Activated naive CD4-positive, alpha-beta T cell treated with Interleukin-2 at 50 U/mL for 16 hours (primary cell): ENCODE results near the gene AMN1.
"Not testable (repeated sequence)": the region's sequence is repeated elsewhere in the genome, so short reads cannot be mapped to it uniquely, and the experiment has no call there.

Experiments
- DNase-seq: peaks from one replicate; pipeline ENCODE4 v3.0.0-alpha.2; 2020

The AMN1 gene

DNA sequence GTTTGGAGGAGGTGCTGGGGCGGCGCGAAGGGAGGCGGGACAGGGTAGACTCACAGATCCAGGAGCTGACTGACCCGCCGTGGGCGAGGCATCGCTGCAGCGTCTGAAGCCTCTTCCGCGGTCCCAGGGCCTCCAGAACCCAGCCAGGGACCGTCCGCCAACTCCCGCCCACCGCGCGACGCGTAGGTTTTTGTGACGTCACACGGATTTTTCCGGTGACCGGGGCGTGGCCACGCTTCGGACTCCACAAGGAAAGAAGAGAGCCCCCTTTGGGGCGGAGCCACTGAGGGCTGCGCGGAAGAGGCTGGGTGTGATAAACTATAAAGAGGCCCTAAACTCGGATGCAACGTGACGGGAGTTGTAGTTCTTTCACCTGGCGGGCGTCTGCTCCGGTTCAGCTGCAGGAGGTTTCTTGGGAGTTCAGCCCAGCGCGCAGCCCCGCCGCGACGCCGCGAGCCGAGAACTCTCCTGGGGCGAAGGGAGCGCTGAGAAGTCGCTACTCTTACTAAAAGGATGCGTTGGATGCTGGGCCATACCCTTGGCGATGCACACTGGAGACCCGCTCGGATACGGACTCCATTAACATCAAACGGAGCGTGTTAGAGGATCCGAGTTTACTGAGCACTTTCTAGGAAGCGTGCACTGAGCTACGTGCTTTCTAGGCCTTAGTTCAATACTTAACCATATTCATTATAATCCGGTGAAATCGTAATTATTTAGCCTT lies at the start of gene AMN1:
TSS of gene AMN1 (minus strand) at position 105 of the 724 bp plus-strand sequence. CDS start at position 92, 13 bp downstream.
- peak; percentile 99 for DNase-seq

DNA sequence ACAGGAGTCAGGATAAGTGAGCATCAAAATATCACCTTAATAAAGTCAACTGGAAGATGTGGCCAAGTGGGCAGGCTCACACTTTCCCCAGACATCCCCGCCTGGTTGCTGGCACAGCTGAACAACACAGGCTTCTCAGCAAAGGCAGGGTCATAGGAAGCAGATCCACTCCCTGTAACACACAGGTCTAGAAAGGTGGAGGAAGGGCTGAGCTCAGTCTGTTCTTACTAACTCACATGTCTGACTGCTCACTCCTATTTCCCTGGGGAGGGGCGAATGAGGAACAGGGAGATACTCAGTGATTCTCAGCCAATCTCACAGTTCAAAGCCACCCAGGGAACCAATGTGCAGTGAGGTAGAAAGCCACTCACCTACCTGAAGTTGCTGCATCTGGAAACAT lies 45.0 kb upstream of the AMN1 start:
- no peak for DNase-seq

DNA sequence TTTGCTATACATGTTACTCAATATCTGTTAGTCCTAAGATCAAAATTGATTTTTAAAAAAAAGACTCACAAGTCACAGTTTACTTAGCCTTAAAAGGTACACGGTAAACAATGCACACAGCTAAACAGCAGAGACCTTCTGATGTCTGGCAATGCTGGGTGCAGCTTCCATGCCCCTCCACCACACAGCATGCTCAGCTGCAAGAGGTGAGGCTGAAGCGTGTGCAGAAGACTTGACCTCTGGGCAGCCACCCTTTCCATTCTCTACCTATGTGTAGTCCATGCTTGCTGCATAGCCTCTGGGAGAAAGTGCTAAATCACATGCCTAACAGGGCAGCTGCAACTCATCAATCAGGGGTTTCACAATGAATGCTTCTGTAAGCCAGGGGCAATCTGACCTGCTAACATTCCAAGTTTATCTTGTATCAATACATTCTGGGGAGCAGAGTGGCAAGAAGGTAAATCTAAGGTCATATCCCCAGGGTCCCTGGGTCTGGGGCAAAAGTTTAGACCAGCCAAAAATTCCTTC lies 44.5 kb upstream of the AMN1 start:
- DNase-seq = no peak

DNA sequence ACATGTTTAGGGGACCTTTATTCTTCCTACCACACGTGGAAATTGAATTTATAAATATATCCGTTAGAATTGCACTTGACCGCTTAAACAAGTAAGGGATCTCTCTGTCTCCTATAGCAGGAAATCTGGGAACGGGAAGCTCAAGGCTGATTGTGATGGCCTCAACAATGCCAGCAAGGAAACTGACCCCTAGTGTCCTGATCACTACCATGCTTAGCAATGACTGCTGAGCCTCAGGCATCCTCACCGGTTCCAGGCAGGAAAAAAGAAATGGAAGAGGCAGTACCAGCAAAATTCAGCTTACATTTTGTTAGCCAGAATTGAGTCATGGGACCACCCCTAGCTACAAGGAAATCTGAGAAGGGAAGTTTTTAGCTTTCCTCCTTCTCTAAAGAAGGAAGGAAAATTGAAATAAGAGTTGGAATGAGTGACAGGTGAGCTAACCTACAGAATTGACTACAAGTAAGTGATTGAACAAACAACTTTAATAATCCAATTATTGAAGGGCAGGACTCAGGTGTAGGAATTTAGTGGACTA lies 43.9 kb upstream of the AMN1 start:
- no peak for DNase-seq

DNA sequence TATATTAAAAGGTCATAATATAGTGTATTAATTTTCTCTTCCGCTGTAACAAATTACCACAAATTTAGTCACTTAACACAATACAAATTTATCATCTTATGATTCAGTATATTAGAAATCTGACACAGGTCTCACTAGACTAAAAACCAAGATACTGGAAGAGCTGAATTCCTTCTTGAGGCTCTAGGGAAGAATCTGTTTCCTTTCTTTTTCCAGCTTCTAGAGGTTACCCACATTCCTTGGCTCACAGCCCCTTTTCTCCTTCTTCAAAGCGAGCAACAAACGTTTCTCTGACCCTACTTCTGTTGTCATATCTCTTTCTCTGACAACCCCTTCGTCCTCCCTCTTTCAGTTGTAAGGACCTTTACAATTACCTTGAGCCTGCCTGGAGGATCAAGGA lies 43.4 kb upstream of the AMN1 start:
- no peak for DNase-seq

DNA sequence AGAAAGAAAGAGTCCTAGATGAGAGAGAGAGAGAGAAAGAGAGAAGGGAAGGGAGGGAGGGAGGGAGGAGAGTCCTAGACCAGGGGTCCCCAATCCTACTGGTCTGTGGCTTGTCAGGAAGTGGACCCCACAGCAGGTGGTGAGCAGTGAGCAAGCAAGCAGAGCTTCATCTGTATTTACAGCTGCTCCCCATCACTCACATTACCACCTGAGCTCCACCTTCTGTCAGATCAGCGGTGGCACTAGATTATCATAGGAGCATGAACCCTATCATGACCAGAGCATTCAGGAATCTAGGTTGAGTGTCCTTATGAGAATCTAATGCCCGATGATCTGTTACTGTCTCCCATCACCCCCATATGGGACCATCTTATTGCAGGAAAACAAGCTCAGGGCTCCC lies 39.2 kb upstream of the AMN1 start:
- no peak for DNase-seq

DNA sequence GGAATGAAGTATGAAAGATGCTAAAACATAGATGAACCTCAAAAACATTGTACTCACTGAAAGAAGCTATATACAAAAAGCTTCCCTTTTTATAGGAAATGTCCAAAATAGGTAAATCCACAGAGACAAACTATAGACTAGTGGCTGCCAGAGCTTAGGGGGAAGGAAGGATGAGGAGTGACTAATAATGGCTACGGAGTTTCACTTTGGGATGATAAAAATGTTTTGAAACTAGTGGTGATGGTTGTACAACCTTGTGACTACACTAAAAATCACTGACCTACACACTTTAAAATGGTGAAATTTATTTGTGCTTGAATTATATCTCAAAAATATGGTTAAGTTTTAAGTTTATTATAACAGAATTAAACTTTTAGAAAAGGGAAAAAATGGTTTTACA lies 37.1 kb upstream of the AMN1 start:
- no peak for DNase-seq

DNA sequence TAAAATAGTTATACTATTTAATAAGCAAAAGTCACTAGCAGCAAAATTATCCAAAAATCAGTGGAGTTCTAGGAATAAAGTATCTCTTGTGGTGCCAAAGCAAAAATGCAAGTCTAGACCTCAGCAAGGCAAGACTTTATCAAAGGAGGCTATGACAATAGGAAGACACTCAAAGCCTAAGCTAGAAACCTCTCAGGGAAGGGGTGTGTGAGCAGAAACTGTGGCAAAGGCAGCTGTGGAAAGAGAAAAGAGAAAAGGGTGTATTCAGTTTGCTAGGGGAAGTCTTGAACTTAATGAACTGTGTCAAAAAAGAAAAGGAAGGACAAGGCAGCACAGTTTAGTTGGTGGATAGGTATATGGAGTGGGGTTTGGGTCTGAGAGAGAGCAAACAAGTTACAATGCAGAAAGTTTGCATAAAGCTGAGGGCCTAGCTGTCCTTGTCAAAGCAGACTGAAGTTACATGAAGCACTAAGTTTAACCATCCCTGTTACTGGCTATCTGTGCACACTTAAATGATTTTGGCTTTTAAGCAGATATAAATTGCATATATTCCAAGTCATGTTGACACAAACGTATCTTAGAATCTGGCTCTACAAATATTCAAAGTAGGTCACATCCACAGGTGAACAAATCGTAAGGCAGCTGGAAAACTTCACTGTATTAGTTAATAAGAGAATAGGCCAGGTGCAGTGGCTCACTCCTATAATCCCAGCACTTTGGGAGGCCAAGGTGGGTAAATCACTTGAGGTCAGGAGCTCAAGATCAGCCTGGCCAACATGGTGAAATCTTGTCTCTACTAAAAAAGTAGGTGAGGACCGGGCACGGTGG lies 31.0 kb upstream of the AMN1 start:
- no peak for DNase-seq

DNA sequence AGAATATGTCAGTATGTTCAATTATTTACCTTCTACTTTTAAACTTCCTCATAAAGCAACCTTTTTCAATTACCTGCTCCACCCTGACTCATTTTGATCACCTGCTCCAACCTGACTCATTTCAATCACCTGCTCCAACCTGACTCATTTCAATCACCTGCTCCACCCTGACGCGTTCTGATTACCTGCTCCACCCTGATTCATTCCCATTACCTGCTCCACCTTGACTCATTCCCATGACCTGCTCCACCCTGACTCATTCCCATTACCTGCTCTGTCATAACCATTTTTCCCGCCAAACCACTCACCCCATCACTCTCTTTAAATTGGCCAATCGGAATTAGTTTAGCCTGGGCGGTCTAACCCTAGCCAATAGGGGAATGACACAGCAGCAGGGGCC lies 29.5 kb upstream of the AMN1 start:
- DNase-seq = not testable (repeated sequence)

DNA sequence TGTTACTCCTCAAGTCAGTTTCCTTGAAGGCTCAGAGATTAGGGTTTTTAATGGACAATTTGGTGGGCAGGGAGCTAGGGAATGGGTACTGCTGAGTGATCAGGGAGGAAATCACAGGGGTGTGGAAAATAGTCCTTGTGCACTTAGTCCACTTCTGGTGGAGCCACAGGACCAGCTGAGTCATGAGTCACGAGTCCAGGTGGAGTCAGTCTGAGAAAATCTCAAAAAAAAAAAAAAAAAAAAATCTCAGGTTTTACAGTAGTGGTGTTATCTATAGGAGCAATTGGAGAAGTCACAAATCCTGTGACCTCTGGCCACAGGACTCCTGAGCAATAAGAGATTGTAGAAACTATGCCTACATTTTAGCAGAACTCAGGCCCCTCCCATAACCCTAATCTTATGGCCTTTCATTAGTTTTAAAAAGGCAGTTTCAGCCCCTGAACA lies 28.2 kb upstream of the AMN1 start:
- no peak for DNase-seq

DNA sequence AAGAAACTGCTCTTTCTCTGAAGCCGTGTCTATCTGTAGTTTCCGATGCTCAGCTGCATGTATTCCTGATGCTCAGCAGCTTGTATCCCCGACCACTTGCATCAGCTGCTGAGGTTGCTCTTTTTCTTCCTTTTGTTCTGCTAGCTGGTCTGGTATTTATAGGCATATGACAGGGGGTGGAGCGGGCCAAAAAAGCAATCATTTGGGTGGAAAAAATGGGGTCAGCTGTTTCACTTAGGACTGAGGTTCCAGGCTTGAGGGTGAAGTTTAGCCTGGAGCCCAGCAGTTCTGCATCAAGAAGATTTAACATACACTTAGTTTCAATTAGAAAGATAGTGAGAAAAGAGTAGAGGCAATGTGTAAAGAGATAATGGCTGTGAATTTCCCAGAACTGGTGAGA lies 23.6 kb upstream of the AMN1 start:
- DNase-seq = no peak

DNA sequence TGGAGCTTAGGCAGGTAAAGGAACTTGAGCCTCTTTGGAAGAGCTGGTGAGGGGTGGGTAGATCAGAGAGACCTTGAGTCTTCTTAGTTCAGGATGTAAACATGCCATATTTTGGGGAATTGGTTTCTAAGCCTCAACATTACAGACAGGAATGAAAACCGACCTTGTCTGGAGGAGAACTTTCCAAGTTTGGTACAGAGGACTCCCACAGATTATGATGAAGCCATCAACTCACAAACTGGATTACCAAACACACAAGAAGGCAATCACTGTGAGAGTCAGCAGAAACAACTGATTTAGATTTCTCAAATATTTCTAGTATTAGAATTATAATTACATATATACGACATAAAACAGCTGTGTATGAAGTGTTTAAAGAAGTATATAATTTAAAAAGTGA lies 22.3 kb upstream of the AMN1 start:
- no peak for DNase-seq

DNA sequence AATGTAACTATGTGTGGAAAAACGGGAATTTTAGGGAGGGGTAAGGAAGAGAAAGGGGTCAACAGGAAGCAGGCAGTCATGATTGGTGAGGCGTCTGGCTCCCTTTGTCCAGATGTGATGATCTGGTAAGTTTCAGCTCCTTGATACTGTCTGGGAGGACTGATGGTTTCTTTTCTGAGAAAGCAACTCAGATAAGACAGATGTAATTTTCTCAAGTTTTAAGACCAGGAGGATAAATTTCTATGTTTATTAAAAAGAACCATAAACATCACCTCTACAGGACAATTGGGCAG lies 21.9 kb upstream of the AMN1 start:
- DNase-seq = no peak

DNA sequence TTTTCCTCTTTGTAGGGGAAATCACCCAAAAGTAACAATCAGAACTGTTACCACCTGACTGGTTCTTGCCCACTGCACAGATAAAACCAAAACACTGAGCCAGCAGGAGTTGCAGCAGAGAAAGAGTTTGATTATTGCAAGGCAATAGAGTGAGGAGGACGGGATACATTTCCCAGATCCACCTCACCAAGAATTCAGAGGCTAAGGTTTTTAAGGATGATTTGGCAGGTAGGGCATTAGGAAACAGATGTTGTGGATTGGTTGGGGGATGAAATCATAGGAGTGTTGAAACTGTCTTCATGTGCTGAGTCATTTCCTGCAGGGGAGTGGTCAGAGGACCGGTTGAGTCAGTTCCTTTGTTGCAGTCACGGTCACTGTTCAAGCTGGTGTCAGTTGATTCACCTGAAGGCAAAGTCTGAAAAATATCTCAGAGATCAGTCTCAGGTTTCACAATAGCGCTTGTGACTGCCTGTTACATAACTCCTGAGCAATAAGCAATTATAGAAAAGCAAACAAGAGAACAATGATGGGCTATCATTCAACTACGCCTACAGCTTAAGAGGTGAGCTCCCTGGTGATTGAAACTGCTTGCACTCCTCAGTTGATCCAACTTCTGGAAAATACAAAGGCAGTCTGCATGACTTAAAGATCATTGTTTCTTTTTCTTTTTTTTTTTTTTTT lies 20.3 kb upstream of the AMN1 start:
- DNase-seq = peak; percentile 75

DNA sequence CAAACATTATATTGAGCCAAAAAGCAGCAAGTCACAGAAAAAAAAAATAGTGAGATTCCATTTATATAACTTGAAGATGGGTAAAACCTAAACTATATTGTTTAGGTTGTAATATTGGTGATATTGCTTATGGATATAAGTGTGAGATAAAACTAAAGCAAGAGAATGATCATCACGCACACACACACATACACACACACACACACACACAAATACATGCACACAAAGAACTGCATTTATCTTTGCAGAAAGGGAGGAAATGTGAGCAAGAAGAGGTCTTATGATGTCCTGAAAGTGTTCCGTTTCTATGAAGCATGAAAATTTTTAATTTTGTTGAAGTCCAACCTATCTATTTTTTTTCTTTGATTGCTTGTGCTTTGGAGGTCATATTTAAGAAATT lies 16.4 kb upstream of the AMN1 start:
- no peak for DNase-seq

DNA sequence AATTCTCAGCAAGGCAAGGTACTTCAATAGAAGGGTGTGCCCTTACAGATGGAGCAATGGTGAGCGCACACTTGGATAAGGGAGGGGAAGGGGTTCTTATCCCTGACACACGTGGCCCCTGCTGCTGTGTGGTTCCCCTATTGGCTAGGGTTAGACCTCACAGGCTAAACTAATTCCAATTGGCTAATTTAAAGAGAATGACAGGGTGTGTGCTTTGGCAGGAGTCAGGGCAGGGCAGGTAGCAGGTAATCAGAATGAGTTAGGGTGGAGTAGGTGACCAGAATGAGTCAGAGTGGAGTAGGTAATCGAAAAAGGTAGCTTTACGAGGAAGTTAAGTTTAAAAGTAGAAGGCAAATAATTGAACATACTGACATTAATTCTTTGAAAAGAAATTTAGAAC lies 15.5 kb upstream of the AMN1 start:
- not testable (repeated sequence) for DNase-seq

DNA sequence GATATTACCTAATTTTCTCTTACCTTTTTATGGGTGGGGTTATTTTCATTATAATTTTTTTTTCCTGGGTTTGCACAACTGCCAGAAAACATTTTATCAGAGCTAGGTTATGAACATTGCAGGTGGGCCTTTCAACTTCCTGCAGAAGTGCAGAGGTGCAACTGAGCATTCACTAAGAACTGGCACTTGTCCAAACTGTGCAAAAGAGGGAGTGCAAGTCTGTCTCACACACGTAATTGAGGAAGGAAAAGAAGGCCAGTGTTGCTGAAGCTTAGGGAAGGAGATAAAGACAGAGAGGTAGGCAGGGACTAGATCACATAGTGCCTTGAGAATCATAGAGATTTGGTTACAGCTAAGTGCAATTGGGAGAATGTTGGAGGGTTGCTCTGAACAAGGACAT lies 14.1 kb upstream of the AMN1 start:
- DNase-seq = no peak

DNA sequence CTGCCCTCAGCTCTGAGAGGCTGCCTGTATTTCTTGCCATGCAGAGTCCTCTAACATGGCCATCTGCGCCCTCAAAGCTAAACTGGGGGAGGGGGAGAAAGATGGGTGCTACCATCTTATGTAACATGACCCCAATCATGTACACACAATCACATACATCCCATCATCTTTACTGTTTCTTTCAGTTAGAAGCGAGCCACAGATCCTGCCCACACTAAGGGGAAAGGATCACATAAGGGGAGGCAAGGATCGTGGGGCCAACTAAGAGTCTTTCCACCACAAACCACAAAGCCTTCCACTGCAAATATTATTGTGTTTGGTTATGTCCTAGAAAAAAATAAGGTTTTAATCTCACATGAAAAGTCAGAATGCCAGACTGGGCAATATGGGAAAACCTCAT lies 11.8 kb upstream of the AMN1 start:
- DNase-seq = no peak

DNA sequence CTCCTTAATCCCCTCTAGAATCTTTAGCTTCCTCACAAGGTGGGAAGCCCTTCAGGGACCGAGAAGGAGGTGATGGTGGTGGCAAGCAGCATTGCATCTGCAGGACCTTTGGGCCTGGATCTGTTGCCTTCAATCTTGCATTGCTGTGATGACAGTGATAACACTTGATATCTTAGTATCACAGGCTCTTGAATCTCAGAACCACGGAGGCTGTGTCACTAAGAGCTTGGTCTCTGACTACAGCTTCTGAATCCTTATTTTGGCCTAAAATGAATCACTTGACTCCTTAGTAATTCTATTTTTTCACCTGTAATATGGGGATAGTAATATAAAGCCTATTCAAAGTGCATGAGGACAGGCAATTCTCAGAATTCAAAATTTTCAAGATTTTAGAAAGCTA lies 8.9 kb upstream of the AMN1 start:
- peak; percentile 12 for DNase-seq

DNA sequence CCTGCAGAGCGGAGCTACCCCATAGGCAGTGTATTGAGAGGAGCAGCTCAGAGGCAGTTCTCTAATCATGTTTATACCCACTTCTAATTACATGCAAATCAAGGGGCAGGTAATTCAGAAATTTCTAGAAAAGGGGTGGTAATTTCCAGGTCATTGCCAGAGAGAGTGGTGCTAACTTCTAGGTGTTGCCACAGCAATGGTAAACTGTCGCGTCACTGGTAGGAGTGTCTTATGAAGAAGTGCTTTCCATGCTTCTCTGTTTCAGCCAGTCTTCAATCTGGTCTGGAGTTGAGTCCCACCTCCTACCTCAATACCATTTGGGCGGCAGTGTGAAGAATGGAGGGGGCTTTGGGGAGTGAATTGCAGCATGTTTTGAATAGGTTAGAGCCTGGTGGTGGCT lies 8.5 kb upstream of the AMN1 start:
- DNase-seq = no peak

DNA sequence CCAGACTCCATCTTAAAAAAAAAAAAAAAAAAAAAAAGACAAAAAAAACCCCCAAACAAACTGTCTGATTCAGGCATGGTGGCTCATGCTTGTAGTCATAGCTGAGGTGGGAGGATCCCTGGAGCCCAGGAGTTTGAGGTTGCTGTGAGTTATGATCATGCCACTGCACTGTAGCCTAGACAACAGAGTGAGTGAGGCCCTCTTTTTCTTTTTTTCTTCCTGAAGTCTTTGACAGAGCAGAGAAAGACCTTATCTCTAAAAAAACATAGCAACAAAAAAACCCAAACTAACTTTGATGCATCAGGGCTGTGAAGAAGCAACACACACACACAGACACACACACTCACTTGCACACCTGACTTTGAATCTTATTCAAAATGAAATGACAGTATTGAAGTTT lies 7.7 kb upstream of the AMN1 start:
- DNase-seq = peak; percentile 71

DNA sequence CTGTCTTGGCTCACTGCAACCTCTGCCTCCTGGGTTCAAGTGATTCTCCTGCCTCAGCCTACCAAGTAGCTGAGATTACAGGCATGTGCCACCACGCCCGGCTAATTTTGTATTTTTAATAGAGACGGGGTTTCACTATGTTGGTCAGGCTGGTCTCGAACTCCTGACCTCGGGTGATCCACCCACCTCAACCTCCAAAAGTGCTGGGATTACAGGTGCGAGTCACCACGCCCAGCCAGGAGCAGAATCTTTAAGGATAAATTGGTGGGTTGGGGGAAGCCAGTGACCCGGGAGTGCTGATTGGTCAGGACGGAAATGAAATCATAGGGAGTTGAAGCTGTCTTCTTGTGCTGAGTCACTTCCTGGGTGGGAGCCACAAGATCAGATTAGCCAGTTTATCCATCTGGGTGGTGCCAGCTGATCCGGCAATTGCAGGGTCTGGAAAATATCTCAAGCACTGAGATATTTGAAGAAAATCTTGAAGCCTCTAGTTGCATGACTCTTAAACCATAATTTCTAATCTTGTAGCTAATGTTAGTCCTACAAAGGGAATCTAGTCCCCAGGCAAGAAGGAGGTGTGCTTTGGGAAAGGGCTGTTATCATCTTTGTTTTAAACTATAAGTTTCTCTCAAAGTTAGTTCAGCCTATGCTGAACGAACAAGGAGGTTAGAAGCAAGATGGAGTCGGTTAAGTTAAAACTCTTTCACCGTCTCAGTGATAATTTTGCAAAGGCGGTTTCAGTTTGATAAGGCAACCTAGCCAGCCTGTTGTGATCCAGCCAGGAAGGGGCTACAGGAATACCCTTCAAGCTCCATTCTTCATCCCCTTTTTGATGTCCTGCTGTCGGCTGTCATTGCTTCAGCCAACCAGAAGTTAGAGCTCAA lies 5.0 kb upstream of the AMN1 start:
- DNase-seq = peak; percentile 48
